ENCODE measurements around the gene RXRA.

The RXRA gene

DNA sequence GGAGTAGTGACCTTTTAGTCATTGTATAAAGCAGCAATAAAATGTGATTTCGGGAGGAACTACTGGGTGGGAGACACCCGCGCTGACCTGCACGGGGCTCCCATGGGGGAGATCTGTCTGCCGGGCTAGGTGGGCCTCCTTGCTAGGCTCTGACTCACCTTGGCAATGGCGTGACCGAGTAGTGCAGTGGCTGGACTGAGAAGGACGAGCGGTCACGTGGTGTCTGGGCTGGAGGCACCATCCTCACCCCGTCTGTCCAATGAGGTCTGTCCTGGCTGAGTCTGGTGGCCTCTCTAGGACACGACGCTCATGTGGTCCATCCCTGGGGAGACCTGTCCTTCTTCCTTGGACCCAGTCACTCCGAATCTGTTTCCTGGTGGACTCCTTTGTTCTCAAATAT lies 151.7 kb downstream of the RXRA start:
- no peak for DNase-seq

DNA sequence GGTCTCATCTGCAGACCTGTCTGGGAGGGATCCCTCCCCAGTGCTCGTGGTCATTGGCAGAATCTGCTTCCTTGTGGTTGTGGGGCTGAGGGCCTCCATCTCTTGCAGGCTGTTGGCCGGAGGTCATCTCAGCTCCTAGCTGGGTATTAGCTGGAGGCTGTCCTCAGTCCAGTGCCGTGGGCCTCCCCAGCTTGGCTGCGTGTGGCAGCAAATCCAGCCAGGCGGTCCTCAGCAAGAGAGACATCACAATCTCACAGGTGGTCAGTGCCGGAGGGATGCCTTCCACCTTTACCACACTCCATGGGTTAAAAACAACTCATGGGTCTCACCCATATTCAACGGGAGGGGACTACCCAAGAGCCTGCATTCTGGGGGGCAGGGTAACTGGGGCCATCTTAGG lies 155.5 kb downstream of the RXRA start:
- no peak for DNase-seq

DNA sequence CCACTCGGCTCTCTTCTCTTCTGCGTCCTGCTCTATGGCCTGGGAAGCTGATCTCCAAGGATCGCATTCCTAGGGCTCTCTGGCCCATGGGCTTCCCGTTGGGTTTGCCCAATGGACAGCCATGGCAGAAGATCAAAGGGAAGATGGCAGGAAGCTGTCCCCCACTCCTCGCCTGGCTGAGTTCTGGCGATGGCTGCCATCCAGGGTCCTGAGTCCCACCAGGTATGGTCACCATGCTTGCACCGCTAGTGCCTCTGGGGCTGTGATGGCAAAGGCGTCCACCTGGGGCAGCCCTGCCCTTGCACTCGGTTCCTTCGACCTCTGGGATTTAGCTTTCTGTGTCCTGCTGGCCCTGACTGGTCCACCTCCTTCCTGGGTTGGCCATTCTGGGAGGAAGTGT lies 156.0 kb downstream of the RXRA start:
- no peak for DNase-seq

DNA sequence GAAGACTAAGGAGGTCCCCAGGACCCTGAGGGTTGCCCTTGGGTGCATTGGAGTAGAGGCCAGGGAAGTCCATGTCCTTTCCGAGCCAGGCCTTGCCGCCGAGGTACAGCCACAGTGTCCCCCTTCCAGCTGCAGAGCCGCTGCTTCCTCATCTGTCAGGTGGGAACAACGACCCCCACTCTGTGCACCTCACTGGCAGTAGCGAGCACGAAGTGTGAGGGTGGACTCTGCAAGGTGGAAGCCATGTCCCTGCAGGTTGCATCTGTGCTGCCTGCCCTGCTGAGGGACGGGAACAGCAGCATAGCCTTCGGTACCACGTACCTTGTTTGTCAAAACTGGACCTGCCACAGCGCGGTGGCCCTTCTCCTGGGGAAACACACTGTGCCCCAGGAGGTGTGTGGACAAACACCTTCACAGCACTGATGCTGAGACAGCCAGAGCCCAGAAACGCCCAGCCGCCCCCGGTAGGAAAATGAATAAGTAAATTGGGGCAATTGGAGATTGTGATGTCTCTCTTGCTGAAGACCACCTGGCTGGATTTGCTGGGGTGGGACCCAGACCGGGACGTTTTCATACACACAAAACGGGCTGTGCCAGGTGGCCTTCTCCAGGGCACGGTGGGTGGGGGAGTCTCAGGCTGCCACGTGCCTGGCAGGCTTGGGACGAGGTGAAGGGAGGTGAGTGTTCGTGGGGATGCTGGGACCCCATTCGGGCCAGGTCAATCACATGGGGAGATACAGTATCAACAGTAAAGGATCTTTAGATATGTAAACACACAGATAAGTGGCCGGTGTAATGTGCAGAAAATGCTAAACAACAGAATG lies 157.3 kb downstream of the RXRA start:
- no peak for DNase-seq

DNA sequence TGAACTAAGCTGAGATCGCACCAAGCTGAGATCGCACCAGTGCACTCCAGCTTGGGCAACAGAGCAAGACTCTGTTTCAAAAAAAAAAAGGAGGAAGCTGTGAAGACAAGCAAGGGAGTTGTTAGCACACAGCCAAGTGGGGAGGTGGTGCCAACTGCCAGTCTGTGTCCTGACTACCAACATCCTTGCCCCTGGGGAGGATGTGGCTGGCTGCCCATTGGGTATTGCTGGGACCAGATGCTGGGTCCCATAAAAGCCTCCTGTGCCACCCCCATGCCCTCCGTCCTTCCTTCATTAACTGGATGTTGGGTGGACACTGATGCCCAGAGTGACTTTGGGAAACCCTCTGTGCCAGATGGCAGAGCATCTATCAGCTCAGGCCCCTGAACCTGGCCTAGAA lies 158.2 kb downstream of the RXRA start:
- no peak for DNase-seq

DNA sequence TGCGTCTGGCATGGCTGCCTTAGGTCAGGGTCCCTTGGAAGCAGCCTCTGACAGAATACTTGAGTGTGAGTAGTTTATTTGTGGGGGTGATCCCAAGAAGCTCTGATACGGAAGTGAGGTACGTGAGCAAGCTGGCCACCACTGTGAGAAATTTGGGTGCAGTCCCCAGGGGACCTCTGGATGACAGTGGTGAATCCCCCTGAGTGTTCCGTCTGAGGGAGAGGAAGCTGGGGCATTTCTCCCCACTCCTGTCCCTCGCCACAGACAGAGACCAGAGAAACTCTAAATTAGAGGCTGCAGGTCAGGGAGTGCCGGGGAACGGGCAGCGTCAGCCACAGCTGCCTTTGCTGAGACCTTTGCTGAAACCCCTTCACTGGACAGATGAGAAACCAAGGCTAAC lies 159.4 kb downstream of the RXRA start:
- no peak for DNase-seq

DNA sequence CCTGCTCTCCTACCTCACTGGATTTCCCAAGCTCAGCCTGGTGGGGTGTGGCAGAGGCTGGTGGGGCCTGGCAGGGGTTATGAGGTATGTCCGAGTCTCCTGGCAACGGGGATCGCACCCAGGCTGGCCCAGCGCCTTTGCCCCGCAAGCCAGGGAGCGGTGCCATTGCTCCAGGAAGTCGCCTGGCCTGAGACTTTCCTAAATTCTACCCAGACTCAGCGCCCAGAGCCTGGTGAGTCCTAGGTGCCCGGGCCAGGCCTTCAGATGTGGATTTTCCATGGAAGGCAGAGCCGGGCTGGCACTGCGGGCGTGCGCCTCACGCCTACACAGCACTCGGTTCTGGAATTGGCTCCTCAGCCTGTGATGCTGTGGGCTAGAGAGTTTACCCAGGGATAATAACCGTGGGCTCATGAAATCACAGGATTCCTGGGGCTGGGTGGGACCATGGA lies 159.9 kb downstream of the RXRA start:
- no peak for DNase-seq

DNA sequence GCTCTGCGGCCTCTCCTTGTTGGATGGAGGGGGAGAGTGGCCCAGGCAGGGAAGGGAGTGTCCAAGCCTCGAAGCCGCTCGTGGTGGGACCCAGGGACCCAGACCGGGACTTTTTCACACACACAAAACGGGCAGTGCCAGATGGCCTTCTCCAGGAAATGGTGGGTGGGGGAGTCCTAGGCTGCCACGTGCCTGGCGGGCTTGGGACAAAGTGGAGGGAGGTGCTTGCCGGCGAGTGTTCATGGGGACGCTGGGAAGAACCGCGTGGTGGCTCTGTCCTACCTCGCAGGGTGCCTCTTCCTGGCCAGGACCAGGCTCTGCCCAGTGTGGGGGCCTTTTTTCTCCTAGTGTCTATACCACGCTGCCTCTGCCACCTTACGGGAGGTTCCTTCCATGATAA lies 160.3 kb downstream of the RXRA start:
- DNase-seq = no peak
